Measurements from ENCODE around the gene ATP5MC2.

ATP5MC2 gene

DNA sequence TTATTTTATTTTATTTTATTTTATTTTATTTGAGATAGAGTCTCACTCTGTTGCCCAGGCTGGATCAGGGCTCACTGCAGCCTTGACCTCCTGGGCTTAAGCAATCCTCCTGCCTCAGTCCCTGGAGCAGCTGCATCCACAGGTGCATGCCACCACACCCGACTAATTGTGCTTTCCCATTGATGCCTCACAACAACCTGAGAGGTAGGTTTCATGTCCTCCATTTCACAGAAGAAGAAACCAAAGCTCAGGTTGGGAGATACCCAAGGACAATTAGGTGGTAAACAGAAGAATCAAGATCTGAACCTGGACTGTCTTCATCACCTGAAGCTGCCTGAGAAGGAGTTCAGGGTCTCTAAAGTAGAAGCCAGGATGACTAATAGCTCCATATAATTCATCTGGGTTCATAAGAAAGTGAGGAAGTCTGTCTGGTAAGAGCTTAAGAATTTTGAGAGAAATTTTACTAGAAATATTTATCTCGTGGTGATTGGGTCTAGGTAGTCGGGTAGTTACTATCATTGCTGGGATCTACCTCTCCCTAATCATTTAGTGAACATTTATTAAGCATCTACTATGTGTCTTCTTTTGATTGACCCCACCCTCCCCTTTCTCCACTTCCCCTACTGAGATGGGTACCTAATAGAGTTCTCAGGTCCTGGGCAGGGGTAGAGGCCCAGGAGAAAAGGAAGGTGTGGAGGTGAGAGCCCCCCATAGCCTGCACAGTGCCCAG lies 23.2 kb upstream of the ATP5MC2 start:
- peaks cover 68% of the 10 kb centered on the region for H3K27me3 ChIP-seq (ENCODE audit: insufficient read depth, low read length, poor library complexity)
- no peak for ATAC-seq (ENCODE audit: insufficient read depth, low read depth)

DNA sequence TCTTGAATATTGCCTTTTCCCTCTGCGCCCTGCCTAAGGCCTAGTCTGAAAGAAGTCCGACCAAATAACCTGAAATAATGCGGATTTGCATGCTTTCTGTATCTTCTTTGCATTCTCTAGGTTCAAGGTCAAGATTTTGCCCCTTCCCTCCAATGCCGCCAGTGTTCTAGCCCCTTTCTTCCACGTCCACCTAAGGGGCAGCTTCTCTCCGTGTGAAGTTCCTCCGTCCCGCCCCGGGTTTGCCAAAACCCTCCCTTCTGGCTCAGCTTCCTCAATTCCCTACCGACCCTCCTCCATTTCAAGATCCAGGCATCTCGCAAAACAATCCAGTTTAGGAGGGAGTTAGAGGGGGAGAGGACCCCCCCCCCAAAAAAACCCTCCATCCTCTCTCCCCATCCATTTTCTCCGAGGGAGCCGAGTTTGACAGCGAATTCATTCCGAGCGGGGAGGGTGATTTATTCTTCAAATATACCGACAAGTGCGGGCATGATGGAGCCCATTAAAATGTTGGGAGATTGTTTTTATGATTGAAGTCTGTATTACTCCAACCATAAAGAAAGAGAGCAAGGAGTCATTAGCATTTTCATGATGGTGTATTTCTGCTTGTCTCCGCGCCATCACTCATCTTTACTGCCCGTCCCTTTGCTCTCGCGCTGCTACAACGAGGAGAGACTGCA lies 20.9 kb upstream of the ATP5MC2 start:
- ATAC-seq (ENCODE audit: insufficient read depth, low read depth): no peak
- no peaks in the 10 kb centered on the region for H4K20me1 ChIP-seq (ENCODE audit: insufficient read depth, low read length)
- no peak overlapping the region for H3K4me3 ChIP-seq (ENCODE audit: low read depth in 1 of 2, low read length in 2 of 2)
- TF ChIP-seq EZH2 (IDR thresholded peaks at IDR 0.05; ENCODE audit: borderline replicate concordance, low read depth, low read length, severe bottlenecking): no peak
- TF ChIP-seq, protein P1, sequence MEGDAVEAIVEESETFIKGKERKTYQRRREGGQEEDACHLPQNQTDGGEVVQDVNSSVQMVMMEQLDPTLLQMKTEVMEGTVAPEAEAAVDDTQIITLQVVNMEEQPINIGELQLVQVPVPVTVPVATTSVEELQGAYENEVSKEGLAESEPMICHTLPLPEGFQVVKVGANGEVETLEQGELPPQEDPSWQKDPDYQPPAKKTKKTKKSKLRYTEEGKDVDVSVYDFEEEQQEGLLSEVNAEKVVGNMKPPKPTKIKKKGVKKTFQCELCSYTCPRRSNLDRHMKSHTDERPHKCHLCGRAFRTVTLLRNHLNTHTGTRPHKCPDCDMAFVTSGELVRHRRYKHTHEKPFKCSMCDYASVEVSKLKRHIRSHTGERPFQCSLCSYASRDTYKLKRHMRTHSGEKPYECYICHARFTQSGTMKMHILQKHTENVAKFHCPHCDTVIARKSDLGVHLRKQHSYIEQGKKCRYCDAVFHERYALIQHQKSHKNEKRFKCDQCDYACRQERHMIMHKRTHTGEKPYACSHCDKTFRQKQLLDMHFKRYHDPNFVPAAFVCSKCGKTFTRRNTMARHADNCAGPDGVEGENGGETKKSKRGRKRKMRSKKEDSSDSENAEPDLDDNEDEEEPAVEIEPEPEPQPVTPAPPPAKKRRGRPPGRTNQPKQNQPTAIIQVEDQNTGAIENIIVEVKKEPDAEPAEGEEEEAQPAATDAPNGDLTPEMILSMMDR (IDR thresholded peaks at IDR 0.05; ENCODE audit: borderline replicate concordance, extremely low read depth, low read length, poor library complexity, severe bottlenecking): no peak
- no peak overlapping the region for H3K9ac ChIP-seq (ENCODE audit: low read depth, low read length)
- DNase-seq: no peak
- H3K27me3 ChIP-seq (ENCODE audit: insufficient read depth, low read length, poor library complexity): peaks cover 56% of the 10 kb centered on the region
- no peak overlapping the region for H3K27ac ChIP-seq (ENCODE audit: low read length)
- H3K4me1 ChIP-seq (ENCODE audit: insufficient read depth, low read length): no peaks in the 10 kb centered on the region
- no peak overlapping the region for H2AFZ ChIP-seq (ENCODE audit: low read depth, low read length)
- H3K9me3 ChIP-seq (ENCODE audit: insufficient read depth, low read length, severe bottlenecking): no peaks in the 10 kb centered on the region
- no peak overlapping the region for H3K4me2 ChIP-seq (ENCODE audit: insufficient read depth, low read length)
- no peaks in the 10 kb centered on the region for H3K36me3 ChIP-seq (ENCODE audit: insufficient read depth, low read length)
- no peaks in the 10 kb centered on the region for H3K79me2 ChIP-seq (ENCODE audit: insufficient read depth, low read length)

More for the DNA sequence above, 23.2 kb upstream of the ATP5MC2 start:
- Histone ChIP-seq H3K4me3 (ENCODE audit: low read depth in 1 of 2, low read length in 2 of 2) (no peak overlapping the region), H3K27ac (ENCODE audit: low read length) (no peak overlapping the region), H4K20me1 (ENCODE audit: insufficient read depth, low read length) (no peaks in the 10 kb centered on the region), H3K79me2 (ENCODE audit: insufficient read depth, low read length) (no peaks in the 10 kb centered on the region), H3K4me1 (ENCODE audit: insufficient read depth, low read length) (no peaks in the 10 kb centered on the region), H2AFZ (ENCODE audit: low read depth, low read length) (no peak overlapping the region), H3K9me3 (ENCODE audit: insufficient read depth, low read length, severe bottlenecking) (no peaks in the 10 kb centered on the region), H3K9ac (ENCODE audit: low read depth, low read length) (no peak overlapping the region), H3K36me3 (ENCODE audit: insufficient read depth, low read length) (no peaks in the 10 kb centered on the region), H3K4me2 (ENCODE audit: insufficient read depth, low read length) (no peak overlapping the region)
- no peak for DNase-seq
- TF ChIP-seq, protein P1 (IDR thresholded peaks at IDR 0.05; ENCODE audit: borderline replicate concordance, extremely low read depth, low read length, poor library complexity, severe bottlenecking): no peak
- TF ChIP-seq EZH2 (IDR thresholded peaks at IDR 0.05; ENCODE audit: borderline replicate concordance, low read depth, low read length, severe bottlenecking): no peak

DNA sequence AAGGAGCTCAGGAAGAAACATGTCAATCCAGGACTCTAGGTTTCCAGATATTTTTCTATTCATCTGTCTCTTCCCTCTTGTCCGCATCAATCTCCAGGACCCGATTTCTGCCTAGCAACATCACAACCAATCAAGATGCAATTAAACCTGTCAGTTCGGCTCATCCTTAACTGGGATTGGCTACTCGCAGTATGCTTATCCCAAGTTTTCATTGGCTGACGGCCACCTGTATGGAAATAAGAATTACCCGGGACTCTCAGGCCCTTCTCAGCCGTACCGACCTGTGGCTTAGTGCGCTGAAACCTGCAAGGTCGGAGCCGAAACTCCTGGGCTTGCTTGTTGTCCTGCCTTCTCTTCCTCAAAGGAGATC lies 20.4 kb upstream of the ATP5MC2 start:
- no peak overlapping the region for H3K4me2 ChIP-seq (ENCODE audit: insufficient read depth, low read length)
- no peaks in the 10 kb centered on the region for H4K20me1 ChIP-seq (ENCODE audit: insufficient read depth, low read length)
- no peak overlapping the region for H3K4me3 ChIP-seq (ENCODE audit: low read depth in 1 of 2, low read length in 2 of 2)
- no peak overlapping the region for H3K27ac ChIP-seq (ENCODE audit: low read length)
- H2AFZ ChIP-seq (ENCODE audit: low read depth, low read length): no peak overlapping the region
- peaks cover 54% of the 10 kb centered on the region for H3K27me3 ChIP-seq (ENCODE audit: insufficient read depth, low read length, poor library complexity)
- no peak for DNase-seq
- H3K9me3 ChIP-seq (ENCODE audit: insufficient read depth, low read length, severe bottlenecking): no peaks in the 10 kb centered on the region
- H3K36me3 ChIP-seq (ENCODE audit: insufficient read depth, low read length): no peaks in the 10 kb centered on the region
- ATAC-seq (ENCODE audit: insufficient read depth, low read depth): peak; percentile 53; the same call in 2 of the 3 replicates
- no peak overlapping the region for H3K9ac ChIP-seq (ENCODE audit: low read depth, low read length)
- no peaks in the 10 kb centered on the region for H3K79me2 ChIP-seq (ENCODE audit: insufficient read depth, low read length)
- H3K4me1 ChIP-seq (ENCODE audit: insufficient read depth, low read length): no peaks in the 10 kb centered on the region
- TF ChIP-seq EZH2 (IDR thresholded peaks at IDR 0.05; ENCODE audit: borderline replicate concordance, low read depth, low read length, severe bottlenecking): no peak
- TF ChIP-seq, protein P1 (IDR thresholded peaks at IDR 0.05; ENCODE audit: borderline replicate concordance, extremely low read depth, low read length, poor library complexity, severe bottlenecking): no peak
